Measurements from ENCODE around the gene PPM1A. TPM values are rescaled to one million over a fixed set of nuclear protein-coding genes. Genes with fewer than 3 reads are reported as not detected.

Gene PPM1A
- polyA plus RNA-seq, 1 donor, result 46.5 TPM

DNA sequence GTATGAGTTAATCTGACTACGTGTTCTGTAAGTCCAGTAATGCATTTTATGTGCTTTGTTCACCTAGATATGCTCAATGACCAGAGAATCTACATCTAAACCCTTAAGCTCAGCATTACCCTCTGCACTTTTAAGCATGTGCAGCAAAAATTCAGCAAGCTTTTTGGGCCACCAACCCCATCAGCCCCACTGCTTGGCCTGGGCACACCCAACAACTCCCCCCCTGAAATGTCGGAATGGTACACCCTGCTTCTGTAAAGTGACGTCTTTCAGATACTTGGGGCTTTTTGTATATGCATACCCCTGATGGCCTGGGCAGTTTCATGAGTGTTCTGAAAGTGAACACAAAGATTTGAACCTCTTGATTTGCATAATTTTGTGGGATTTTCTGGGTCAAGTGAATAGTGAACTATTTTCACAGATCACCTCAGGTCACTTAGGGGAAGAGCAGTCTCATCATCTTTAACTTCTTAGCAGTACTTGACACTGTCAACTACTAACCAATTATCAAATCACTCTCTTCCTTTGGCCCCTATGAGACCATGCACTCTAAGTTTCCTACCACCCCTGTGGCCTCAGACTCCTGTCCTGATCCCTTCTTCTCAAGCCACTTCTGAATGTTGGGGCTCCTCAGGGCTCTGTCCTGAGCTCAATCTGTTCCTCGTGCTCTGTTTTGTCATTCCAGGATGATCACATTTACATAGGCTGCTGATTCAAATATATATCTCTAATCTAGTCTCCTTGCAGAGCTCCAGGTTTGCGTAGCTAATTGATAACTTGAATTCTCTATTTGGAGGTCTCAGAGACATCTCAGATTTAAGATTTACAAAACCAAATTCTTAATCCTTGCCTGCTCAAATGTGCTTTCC, 36.3 kb upstream of the PPM1A start:
- no peak overlapping the region for H3K27ac ChIP-seq (ENCODE audit: low read length)
- 100% methylated on average over 2 of the region's 5 CpGs for WGBS (ENCODE audit: insufficient coverage, low lambda C conversion rate)
- H3K27me3 ChIP-seq (ENCODE audit: control insufficient read depth, insufficient read depth, low read length), result peaks cover 2% of the 10 kb centered on the region
- H3K4me1 ChIP-seq (ENCODE audit: control insufficient read depth, insufficient read depth, low read length), result no peaks in the 10 kb centered on the region
- no peak overlapping the region for H3K4me3 ChIP-seq (ENCODE audit: low read length)
- no peaks in the 10 kb centered on the region for H3K9me3 ChIP-seq (ENCODE audit: control insufficient read depth, low read depth, low read length)
- no peak for DNase-seq
- H3K36me3 ChIP-seq (ENCODE audit: control insufficient read depth, insufficient read depth, low read length), result no peaks in the 10 kb centered on the region

- H3K4me3 ChIP-seq (ENCODE audit: low read length), result no peak overlapping the region
- 83% methylated on average over 1 of the region's 3 CpGs for WGBS (ENCODE audit: insufficient coverage, low lambda C conversion rate)
- H3K4me1 ChIP-seq (ENCODE audit: control insufficient read depth, insufficient read depth, low read length), result no peaks in the 10 kb centered on the region
- no peaks in the 10 kb centered on the region for H3K9me3 ChIP-seq (ENCODE audit: control insufficient read depth, low read depth, low read length)
- H3K36me3 ChIP-seq (ENCODE audit: control insufficient read depth, insufficient read depth, low read length), result no peaks in the 10 kb centered on the region
- H3K27me3 ChIP-seq (ENCODE audit: control insufficient read depth, insufficient read depth, low read length), result peaks cover 2% of the 10 kb centered on the region
- DNase-seq, result no peak
- H3K27ac ChIP-seq (ENCODE audit: low read length), result no peak overlapping the region
Measured at GRCh38 chr14:60214003-60214402, 35.0 kb upstream of the PPM1A start.

GRCh38 chr14:60214415-60215126, 34.5 kb upstream of the PPM1A start:
- H3K27me3 ChIP-seq (ENCODE audit: control insufficient read depth, insufficient read depth, low read length), result peaks cover 2% of the 10 kb centered on the region
- 29% methylated on average over 1 of the region's 1 CpG for WGBS (ENCODE audit: insufficient coverage, low lambda C conversion rate)
- DNase-seq, result no peak
- H3K27ac ChIP-seq (ENCODE audit: low read length), result no peak overlapping the region
- no peaks in the 10 kb centered on the region for H3K9me3 ChIP-seq (ENCODE audit: control insufficient read depth, low read depth, low read length)
- no peaks in the 10 kb centered on the region for H3K36me3 ChIP-seq (ENCODE audit: control insufficient read depth, insufficient read depth, low read length)
- H3K4me1 ChIP-seq (ENCODE audit: control insufficient read depth, insufficient read depth, low read length), result no peaks in the 10 kb centered on the region
- H3K4me3 ChIP-seq (ENCODE audit: low read length), result no peak overlapping the region

DNA sequence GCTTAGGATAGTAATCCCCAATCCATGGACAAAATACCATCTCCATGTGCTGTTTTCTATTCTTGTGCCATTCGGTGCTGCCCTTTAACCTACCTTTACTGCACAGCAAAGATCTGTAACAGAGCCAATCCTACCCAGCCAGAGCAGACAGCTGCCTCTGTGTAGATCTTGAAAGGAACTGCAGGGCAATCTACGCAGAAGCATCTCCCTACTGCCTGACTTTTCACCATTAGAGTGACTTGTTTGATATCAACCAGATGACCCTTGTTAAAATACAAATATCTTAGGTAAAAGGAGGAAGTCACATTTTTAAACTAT, 33.9 kb upstream of the PPM1A start:
- Histone ChIP-seq H3K4me1 (ENCODE audit: control insufficient read depth, insufficient read depth, low read length) (no peaks in the 10 kb centered on the region), H3K27ac (ENCODE audit: low read length) (peak overlapping the region; percentile 4), H3K27me3 (ENCODE audit: control insufficient read depth, insufficient read depth, low read length) (peaks cover 2% of the 10 kb centered on the region), H3K36me3 (ENCODE audit: control insufficient read depth, insufficient read depth, low read length) (no peaks in the 10 kb centered on the region), H3K9me3 (ENCODE audit: control insufficient read depth, low read depth, low read length) (no peaks in the 10 kb centered on the region), H3K4me3 (ENCODE audit: low read length) (no peak overlapping the region)
- peak in 1 of 2 donors; percentile 21 for DNase-seq
- WGBS (ENCODE audit: insufficient coverage, low lambda C conversion rate), result no CpG with 5 or more reads among the region's 2 CpGs

DNA sequence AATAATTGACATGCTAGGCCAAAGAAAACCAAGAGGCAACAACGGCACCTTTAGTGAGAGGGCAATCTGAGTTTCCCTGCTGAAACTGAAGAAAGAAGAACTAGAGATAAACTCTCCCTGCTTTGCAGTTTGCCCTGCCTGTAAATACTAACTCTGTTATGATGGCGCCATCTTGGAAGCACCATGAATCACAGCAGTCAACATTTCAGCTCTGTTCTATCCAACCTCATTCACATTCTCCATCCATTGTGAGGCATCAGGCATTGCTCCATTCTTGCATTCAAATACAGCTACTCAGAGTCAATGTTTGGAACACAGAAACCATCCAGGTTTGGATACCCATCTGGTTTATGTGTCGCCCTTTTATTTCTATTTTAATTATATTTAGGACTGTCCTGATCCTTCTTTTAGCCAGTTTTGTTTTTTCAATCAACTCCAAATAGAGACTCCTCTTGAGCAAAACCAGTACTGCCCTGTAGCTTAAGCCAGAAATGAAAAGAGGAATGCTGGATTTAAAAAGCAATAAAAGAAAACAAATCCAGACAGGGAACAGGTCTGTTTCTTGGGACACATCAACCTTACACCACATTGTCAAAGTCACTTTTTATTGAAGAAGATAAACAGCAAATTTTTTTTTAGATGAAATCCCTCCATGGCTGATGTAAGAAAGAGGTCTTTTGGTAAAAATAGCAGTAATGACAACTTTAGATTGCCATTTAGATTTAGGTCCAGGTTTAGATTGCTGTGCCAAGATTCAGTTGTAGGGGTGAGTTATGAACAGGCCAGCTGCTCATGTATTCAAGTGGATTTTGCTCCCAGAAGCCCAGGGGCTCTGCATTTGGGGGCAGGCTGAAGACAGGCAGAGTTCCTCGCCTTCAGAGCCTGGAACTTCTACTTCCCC, 33.3 kb upstream of the PPM1A start:
- Histone ChIP-seq H3K9me3 (ENCODE audit: control insufficient read depth, low read depth, low read length) (no peaks in the 10 kb centered on the region), H3K27me3 (ENCODE audit: control insufficient read depth, insufficient read depth, low read length) (peaks cover 2% of the 10 kb centered on the region), H3K4me3 (ENCODE audit: low read length) (no peak overlapping the region), H3K27ac (ENCODE audit: low read length) (peak overlapping the region; percentile 4), H3K36me3 (ENCODE audit: control insufficient read depth, insufficient read depth, low read length) (no peaks in the 10 kb centered on the region), H3K4me1 (ENCODE audit: control insufficient read depth, insufficient read depth, low read length) (no peaks in the 10 kb centered on the region)
- no peak for DNase-seq
- WGBS (ENCODE audit: insufficient coverage, low lambda C conversion rate), result 100% methylated on average over 1 of the region's 4 CpGs

GRCh38 chr14:60217713-60218112, 31.3 kb upstream of the PPM1A start:
- WGBS (ENCODE audit: insufficient coverage, low lambda C conversion rate), result no CpG with 5 or more reads among the region's 3 CpGs
- H3K27me3 ChIP-seq (ENCODE audit: control insufficient read depth, insufficient read depth, low read length), result no peaks in the 10 kb centered on the region
- no peaks in the 10 kb centered on the region for H3K36me3 ChIP-seq (ENCODE audit: control insufficient read depth, insufficient read depth, low read length)
- H3K4me1 ChIP-seq (ENCODE audit: control insufficient read depth, insufficient read depth, low read length), result no peaks in the 10 kb centered on the region
- H3K9me3 ChIP-seq (ENCODE audit: control insufficient read depth, low read depth, low read length), result no peaks in the 10 kb centered on the region
- no peak for DNase-seq
- H3K27ac ChIP-seq (ENCODE audit: low read length), result no peak overlapping the region
- H3K4me3 ChIP-seq (ENCODE audit: low read length), result no peak overlapping the region

DNA sequence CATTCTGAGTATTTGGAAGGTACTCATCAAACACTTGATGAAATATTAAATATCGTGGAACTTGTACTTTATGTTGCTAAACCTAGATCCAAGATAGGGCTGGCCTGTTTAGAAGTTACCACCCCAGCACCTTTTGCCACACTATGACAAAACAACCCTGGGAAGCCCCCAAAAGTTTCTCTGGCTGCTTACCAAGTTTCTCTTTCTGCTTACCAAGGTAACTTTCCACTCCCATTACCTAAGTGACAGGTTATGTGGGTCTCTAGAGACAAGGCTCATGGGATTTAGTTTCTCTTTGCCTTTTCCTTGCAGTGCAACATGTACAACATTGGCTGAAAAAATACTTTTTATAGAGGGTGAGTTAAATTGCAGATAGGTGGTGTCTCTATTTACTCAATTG, 28.9 kb upstream of the PPM1A start:
- DNase-seq, result no peak
- H3K4me3 ChIP-seq (ENCODE audit: low read length), result no peak overlapping the region
- no peaks in the 10 kb centered on the region for H3K9me3 ChIP-seq (ENCODE audit: control insufficient read depth, low read depth, low read length)
- no peaks in the 10 kb centered on the region for H3K36me3 ChIP-seq (ENCODE audit: control insufficient read depth, insufficient read depth, low read length)
- no peak overlapping the region for H3K27ac ChIP-seq (ENCODE audit: low read length)
- H3K4me1 ChIP-seq (ENCODE audit: control insufficient read depth, insufficient read depth, low read length), result no peaks in the 10 kb centered on the region
- no peaks in the 10 kb centered on the region for H3K27me3 ChIP-seq (ENCODE audit: control insufficient read depth, insufficient read depth, low read length)
- no CpG with 5 or more reads among the region's 1 CpG for WGBS (ENCODE audit: insufficient coverage, low lambda C conversion rate)

DNA sequence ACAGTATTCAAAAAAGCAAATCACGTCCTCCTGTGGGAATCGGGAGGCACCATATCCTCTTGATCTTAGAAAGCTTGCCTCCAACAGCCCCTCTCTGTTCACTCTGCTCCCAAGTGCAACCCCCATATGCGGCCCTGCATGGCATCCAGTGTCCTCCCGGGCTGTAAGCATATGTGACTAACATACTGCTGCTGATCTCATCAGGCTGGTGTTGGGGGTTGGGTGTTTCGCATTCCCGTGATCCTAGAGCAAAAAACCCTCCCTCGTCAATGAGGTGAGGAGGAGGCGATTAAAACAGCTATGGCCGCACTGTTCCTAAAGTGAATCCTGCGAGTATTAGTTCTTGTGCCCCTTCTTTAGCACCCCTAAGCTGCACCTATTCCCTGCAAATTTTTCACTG, 28.1 kb upstream of the PPM1A start:
- Histone ChIP-seq H3K9me3 (ENCODE audit: control insufficient read depth, low read depth, low read length) (no peaks in the 10 kb centered on the region), H3K27me3 (ENCODE audit: control insufficient read depth, insufficient read depth, low read length) (no peaks in the 10 kb centered on the region), H3K4me1 (ENCODE audit: control insufficient read depth, insufficient read depth, low read length) (no peaks in the 10 kb centered on the region), H3K36me3 (ENCODE audit: control insufficient read depth, insufficient read depth, low read length) (no peaks in the 10 kb centered on the region), H3K27ac (ENCODE audit: low read length) (no peak overlapping the region), H3K4me3 (ENCODE audit: low read length) (no peak overlapping the region)
- no peak for DNase-seq
- no CpG with 5 or more reads among the region's 10 CpGs for WGBS (ENCODE audit: insufficient coverage, low lambda C conversion rate)

GRCh38 chr14:60221457-60221856, 27.6 kb upstream of the PPM1A start:
- DNase-seq, result no peak
- Histone ChIP-seq H3K36me3 (ENCODE audit: control insufficient read depth, insufficient read depth, low read length) (no peaks in the 10 kb centered on the region), H3K4me3 (ENCODE audit: low read length) (no peak overlapping the region), H3K27ac (ENCODE audit: low read length) (no peak overlapping the region), H3K9me3 (ENCODE audit: control insufficient read depth, low read depth, low read length) (no peaks in the 10 kb centered on the region), H3K27me3 (ENCODE audit: control insufficient read depth, insufficient read depth, low read length) (no peaks in the 10 kb centered on the region), H3K4me1 (ENCODE audit: control insufficient read depth, insufficient read depth, low read length) (no peaks in the 10 kb centered on the region)

GRCh38 chr14:60222820-60223219, 26.2 kb upstream of the PPM1A start:
- Histone ChIP-seq H3K4me1 (ENCODE audit: control insufficient read depth, insufficient read depth, low read length) (no peaks in the 10 kb centered on the region), H3K4me3 (ENCODE audit: low read length) (no peak overlapping the region), H3K36me3 (ENCODE audit: control insufficient read depth, insufficient read depth, low read length) (no peaks in the 10 kb centered on the region), H3K27ac (ENCODE audit: low read length) (no peak overlapping the region), H3K9me3 (ENCODE audit: control insufficient read depth, low read depth, low read length) (no peaks in the 10 kb centered on the region), H3K27me3 (ENCODE audit: control insufficient read depth, insufficient read depth, low read length) (no peaks in the 10 kb centered on the region)
- WGBS (ENCODE audit: insufficient coverage, low lambda C conversion rate), result no CpG with 5 or more reads among the region's 4 CpGs
- DNase-seq, result no peak

Data from large intestine (tissue), 3 donors.